Activated CD4-positive, alpha-beta memory T cell treated with anti-CD3 and anti-CD28 coated beads, Interleukin-2, amount 10 ng/mL, durations not matched to agents 7 days and 5 days (primary cell): ENCODE measurements around the gene SDK1. TPM values are rescaled to one million over a fixed set of nuclear protein-coding genes. Genes with fewer than 3 reads are reported as not detected.

Source experiments
- CTCF ChIA-PET: fragments of 350-600 bp; sonication (Branson Sonifier 250); formaldehyde crosslinking; loops from one replicate; lab custom pipeline; 2021; ENCODE audit warnings: antibody characterized with exemption, inconsistent platforms; lab: Charles Lee
- POLR2A ChIA-PET: fragments of 350-600 bp; sonication (Branson Sonifier 250); formaldehyde crosslinking; loops from one replicate; lab custom pipeline; 2021; ENCODE audit warnings: antibody characterized with exemption; lab: Charles Lee
- DNase-seq: peaks from one replicate; pipeline ENCODE4 v3.0.0-alpha.2; 2020
- H3K27ac Mint-ChIP-seq: one replicate; pipeline ENCODE4 v1.8.0; 2021; ENCODE audit warnings: mild to moderate bottlenecking, mixed read lengths
- H3K27me3 Mint-ChIP-seq: one replicate; pipeline ENCODE4 v1.8.0; 2021; ENCODE audit warnings: mixed read lengths
- H3K36me3 Mint-ChIP-seq: one replicate; pipeline ENCODE4 v1.8.0; 2021; ENCODE audit warnings: low read depth, mixed read lengths
- H3K4me1 Mint-ChIP-seq: one replicate; pipeline ENCODE4 v1.8.0; 2021; ENCODE audit warnings: mixed read lengths
- H3K4me3 Mint-ChIP-seq: one replicate; pipeline ENCODE4 v1.8.0; 2021; ENCODE audit warnings: mild to moderate bottlenecking, mixed read lengths
- H3K9me3 Mint-ChIP-seq: one replicate; pipeline ENCODE4 v1.8.0; 2021; ENCODE audit warnings: mixed read lengths
- total RNA-seq, 2 experiments: library from RNA; stranded (reverse); gene quantifications; one replicate each; pipeline ENCODE4 v1.2.3, GENCODE V29; 2021

SDK1 gene
- total RNA-seq, 2 experiments from 2014 or later, result 0.03 to 0.05 TPM

DNA sequence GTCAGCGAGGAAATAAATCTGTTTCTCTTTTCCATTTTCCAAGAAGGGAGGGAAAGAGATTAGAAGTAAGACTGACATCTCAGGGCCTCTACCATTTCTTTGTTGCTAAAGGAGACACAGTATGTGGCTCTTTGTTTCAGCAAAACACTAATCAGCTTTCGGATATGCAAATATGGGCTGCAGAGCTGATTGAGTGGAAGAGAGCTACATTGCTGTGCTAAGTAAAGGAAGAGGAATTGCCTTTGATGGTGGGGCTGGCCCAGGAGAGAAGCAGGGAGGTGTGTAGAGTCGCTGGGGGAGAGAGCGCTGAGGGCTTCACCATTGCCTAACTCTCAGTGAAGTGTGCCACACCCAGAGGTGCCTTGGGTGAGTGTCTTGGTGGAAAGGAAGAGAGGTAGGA is 284.8 kb downstream of the SDK1 start:
- no peaks in the 10 kb centered on the region for H3K36me3 Mint-ChIP-seq
- POLR2A ChIA-PET, result no interaction called here
- no peak overlapping the region for H3K4me3 Mint-ChIP-seq
- no peak for DNase-seq
- CTCF ChIA-PET, result no interaction called here
- no peaks in the 10 kb centered on the region for H3K27me3 Mint-ChIP-seq
- H3K27ac Mint-ChIP-seq, result no peak overlapping the region
- no peaks in the 10 kb centered on the region for H3K9me3 Mint-ChIP-seq
- H3K4me1 Mint-ChIP-seq, result no peaks in the 10 kb centered on the region

DNA sequence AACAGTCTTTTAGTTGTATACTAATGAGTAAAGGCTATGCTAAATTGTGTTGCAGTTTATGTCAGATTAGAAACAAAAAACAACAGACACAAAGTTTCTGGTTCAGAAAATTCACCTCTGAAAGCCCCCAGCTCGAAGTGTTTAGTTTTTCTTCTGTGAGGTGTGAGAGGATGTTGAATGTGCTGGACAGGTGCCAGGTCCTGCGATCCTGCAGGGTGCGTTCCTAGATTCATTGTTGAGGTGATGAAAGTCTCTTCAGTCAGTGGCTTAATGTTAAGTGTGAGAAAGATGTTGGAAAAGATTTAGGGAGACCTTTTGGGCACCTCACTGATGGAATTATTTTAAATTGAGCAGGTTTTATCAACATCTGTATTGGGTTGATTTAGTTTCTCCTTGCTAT is 287.3 kb downstream of the SDK1 start:
- H3K4me1 Mint-ChIP-seq, result no peaks in the 10 kb centered on the region
- no peaks in the 10 kb centered on the region for H3K36me3 Mint-ChIP-seq
- H3K9me3 Mint-ChIP-seq, result no peaks in the 10 kb centered on the region

DNA sequence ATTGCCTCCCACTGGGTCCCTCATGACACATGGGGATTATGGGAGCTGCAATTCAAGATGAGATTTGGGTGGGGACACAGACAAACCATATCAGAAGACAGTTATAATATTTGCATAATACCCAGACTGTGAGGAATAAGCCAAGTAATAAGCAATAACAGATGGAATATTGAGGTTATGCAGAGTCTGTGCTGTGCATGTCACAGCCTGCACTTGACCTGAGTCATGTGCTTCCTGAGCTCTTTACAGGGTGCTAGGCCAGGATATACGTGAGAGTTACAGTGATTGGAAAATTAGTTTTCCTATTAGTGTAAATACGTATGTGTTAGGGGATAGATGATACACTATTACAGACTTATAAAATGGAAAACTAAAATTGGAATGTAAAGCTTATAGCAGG is 288.7 kb downstream of the SDK1 start:
- H3K4me1 Mint-ChIP-seq, result no peaks in the 10 kb centered on the region
- no peaks in the 10 kb centered on the region for H3K9me3 Mint-ChIP-seq
- ChIA-PET CTCF (no interaction called here), POLR2A (no interaction called here)
- peaks cover 7% of the 10 kb centered on the region for H3K27me3 Mint-ChIP-seq
- H3K4me3 Mint-ChIP-seq, result no peak overlapping the region
- no peak for DNase-seq
- H3K36me3 Mint-ChIP-seq, result no peaks in the 10 kb centered on the region
- H3K27ac Mint-ChIP-seq, result no peak overlapping the region

More for the DNA sequence above, 287.3 kb downstream of the SDK1 start:
- DNase-seq, result no peak
- POLR2A ChIA-PET, result no interaction called here
- H3K27me3 Mint-ChIP-seq, result peaks cover 4% of the 10 kb centered on the region
- H3K27ac Mint-ChIP-seq, result no peak overlapping the region
- no peak overlapping the region for H3K4me3 Mint-ChIP-seq
- CTCF ChIA-PET, result no interaction called here

DNA sequence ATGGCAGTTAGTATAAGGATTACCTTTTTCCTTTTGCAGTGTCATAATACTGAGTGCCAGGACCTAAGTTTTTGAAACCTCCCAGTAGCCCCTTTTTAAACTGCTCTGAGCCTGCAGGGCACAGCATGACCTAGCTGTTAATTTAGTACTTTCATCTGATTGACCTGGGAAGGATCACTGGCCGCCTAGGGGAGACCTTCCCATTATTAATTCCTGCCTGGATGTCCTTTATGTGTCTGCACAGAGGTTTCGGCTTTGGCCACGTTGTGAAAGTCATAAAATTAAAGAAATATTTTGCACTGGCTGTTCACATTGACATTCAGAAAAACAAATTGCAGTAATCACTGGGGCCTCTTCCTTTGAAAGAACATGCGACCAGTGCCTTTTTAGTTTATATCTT is 290.2 kb downstream of the SDK1 start:
- POLR2A ChIA-PET, result no interaction called here
- Mint-ChIP-seq H3K36me3 (no peaks in the 10 kb centered on the region), H3K4me3 (no peak overlapping the region), H3K27ac (no peak overlapping the region), H3K27me3 (peaks cover 7% of the 10 kb centered on the region), H3K4me1 (no peaks in the 10 kb centered on the region), H3K9me3 (no peaks in the 10 kb centered on the region)
- DNase-seq, result no peak
- CTCF ChIA-PET, result interaction anchor here (0.6 kb wide), 1 partner anchor 725 kb away, joined by 4 read pairs; no protein-coding TSS in a partner anchor

DNA sequence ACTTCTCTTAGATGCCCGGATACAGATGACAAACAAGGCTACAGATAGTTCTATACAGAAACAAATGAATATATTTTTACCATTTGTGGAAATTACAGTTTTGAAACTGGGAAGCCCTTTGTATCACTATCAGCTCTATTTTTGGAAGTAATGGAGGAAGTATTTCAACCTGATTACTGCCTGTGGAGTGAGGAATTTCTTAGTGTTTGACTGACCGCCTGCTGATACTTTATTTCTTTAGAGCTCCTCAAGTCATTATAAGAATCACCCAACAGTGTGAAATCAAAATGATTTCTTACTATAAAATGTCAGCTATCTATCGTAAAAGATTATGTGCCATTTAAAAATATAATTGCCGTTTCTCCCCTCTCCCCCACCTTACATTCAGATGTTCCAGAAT is 290.9 kb downstream of the SDK1 start:
- Mint-ChIP-seq H3K9me3 (no peaks in the 10 kb centered on the region), H3K27ac (no peak overlapping the region), H3K4me3 (no peak overlapping the region), H3K27me3 (peaks cover 7% of the 10 kb centered on the region), H3K4me1 (no peaks in the 10 kb centered on the region), H3K36me3 (no peaks in the 10 kb centered on the region)
- DNase-seq, result no peak
- ChIA-PET POLR2A (no interaction called here), CTCF (no interaction called here)

DNA sequence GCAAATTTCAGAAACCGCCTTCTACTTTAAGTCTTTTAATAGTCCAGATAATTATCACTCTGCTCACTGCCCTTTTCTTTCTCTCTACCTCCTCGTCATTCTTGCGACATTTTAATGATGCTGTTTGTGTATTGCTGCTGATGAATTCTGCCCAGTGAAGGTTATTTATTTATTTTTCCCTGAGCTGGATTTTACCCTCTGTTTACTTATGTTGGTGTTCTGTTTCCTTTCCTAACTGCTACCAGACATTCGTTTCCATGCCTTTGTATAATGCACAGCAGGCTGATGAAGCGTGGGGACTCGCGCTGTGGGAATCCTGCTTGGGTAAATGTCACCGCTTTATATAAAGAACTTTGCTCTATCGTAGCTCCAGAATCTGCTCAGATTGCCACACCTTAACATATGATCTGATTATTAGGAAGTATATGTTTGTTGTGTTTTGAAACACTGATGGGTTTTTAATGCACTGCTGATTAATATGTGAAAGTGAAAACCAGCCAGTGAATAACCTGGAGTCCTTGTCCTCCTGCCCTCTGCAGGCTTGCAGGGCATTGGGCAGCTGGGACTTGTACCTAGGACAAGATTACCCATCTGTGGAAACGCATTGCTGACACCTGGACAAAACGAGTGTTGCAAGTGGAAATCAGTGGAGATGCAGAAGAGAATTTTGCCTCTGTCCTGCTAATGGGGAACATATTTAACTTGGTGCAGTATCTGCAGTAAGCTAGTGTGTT is 291.5 kb downstream of the SDK1 start:
- POLR2A ChIA-PET, result no interaction called here
- peaks cover 7% of the 10 kb centered on the region for H3K27me3 Mint-ChIP-seq
- H3K36me3 Mint-ChIP-seq, result no peaks in the 10 kb centered on the region
- no peak for DNase-seq
- H3K4me3 Mint-ChIP-seq, result no peak overlapping the region
- no peak overlapping the region for H3K27ac Mint-ChIP-seq
- CTCF ChIA-PET, result no interaction called here
- no peaks in the 10 kb centered on the region for H3K9me3 Mint-ChIP-seq
- H3K4me1 Mint-ChIP-seq, result no peaks in the 10 kb centered on the region

DNA sequence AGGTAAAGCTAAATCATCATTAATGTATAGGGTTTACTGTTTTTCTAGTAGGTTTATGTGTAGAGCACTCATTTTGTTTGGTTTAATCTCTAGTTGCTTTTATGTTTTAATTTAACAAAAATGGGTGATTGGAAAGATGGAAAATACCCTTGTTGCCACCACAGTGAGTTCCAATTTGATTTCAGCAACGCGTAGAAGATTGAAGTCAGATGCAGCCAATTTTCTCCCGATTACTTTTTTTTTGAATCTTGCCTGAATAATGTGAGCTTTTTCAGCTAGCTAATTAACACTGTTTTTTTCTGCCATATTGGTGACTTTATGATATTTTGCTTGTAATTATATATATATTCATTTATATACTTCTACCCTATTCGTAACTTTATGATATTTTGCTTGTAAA is 293.8 kb downstream of the SDK1 start:
- no peak overlapping the region for H3K27ac Mint-ChIP-seq
- ChIA-PET POLR2A (no interaction called here), CTCF (no interaction called here)
- H3K4me1 Mint-ChIP-seq, result no peaks in the 10 kb centered on the region
- H3K4me3 Mint-ChIP-seq, result no peak overlapping the region
- DNase-seq, result no peak
- peaks cover 7% of the 10 kb centered on the region for H3K27me3 Mint-ChIP-seq
- H3K36me3 Mint-ChIP-seq, result no peaks in the 10 kb centered on the region
- no peaks in the 10 kb centered on the region for H3K9me3 Mint-ChIP-seq

DNA sequence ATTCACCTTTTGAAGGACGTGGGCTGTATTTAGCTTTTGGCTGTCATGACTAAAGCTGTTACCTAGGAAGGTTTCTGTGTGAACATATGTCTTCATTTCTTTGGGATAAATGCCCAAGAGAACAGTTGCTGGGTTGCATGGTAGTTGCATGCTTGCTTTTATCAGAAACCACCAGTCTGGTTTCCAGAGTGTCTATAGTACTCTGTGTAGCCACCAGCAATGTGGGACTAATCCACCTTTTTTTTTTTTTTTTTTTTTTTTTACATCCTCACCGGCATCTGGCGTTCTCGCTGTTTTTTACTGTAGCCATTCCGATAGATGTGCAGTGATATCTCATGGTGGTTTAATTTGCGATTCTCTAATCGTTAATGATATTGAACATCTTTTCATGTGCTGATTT is 297.8 kb downstream of the SDK1 start:
- no peaks in the 10 kb centered on the region for H3K9me3 Mint-ChIP-seq
- ChIA-PET POLR2A (no interaction called here), CTCF (no interaction called here)
- no peak overlapping the region for H3K4me3 Mint-ChIP-seq
- H3K27ac Mint-ChIP-seq, result no peak overlapping the region
- H3K36me3 Mint-ChIP-seq, result no peaks in the 10 kb centered on the region
- no peak for DNase-seq
- H3K4me1 Mint-ChIP-seq, result no peaks in the 10 kb centered on the region
- peaks cover 4% of the 10 kb centered on the region for H3K27me3 Mint-ChIP-seq

DNA sequence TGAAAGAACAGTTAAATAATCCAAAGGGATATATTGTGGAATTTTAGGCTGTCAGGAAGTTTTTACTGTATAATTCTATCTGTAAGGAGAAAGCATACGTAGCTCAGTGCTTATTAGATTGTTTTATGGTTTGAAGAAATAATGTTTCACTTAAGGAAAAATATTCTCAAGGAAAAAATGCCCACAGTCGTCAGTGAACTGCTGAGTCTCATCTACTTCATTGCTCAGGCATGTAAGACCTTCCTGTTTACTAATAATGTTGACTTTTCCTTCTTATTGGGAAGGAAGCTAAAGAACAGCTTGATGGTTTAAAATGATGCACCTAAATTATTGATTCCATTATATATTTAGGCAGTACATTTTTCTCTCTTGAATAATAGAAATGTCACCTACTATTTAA is 304.2 kb downstream of the SDK1 start:
- Mint-ChIP-seq H3K36me3 (no peaks in the 10 kb centered on the region), H3K4me1 (no peaks in the 10 kb centered on the region), H3K27ac (no peak overlapping the region), H3K4me3 (no peak overlapping the region), H3K9me3 (no peaks in the 10 kb centered on the region), H3K27me3 (peaks cover 7% of the 10 kb centered on the region)
- CTCF ChIA-PET, result no interaction called here
- no peak for DNase-seq
- POLR2A ChIA-PET, result no interaction called here

DNA sequence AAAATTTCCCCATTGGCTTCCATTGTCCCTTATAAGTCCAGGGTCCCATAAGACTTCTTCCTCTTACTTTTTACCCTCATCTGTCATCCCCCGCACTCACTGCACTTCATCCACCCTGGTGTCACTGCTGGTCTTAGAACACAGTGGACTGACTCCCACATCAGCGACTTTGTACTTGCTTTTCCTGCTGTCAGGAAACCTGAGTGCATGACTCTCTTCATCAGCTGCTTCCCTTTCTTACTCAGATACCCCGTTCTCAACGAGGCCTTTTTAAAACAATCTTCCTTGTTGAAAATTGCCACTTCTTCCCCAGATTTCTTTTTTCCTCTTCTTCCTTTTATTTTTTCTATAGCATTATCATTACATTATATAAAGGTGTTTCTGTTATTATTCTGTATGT is 305.4 kb downstream of the SDK1 start:
- POLR2A ChIA-PET, result no interaction called here
- CTCF ChIA-PET, result no interaction called here
- no peaks in the 10 kb centered on the region for H3K4me1 Mint-ChIP-seq
- peaks cover 7% of the 10 kb centered on the region for H3K27me3 Mint-ChIP-seq
- H3K4me3 Mint-ChIP-seq, result no peak overlapping the region
- no peaks in the 10 kb centered on the region for H3K9me3 Mint-ChIP-seq
- H3K36me3 Mint-ChIP-seq, result no peaks in the 10 kb centered on the region
- no peak overlapping the region for H3K27ac Mint-ChIP-seq
- DNase-seq, result no peak

DNA sequence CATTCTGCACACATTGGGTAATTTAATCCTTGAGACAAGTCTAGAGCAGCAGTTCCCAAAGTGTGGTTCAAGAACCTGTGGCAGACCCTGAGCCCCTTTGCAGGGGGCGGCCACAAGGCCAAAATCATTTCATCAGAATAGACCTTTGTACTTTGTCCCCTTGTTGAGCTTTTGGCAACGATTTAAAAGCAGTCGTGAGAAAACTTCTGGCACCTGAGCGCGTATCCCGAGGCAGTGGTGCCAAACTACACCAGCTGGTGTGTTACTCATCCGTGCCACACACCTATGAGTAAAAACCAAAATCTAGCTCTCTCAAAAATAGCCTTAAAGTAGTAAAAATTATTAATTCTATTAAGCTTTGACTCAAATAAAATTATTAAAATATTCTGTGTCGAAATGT is 306.8 kb downstream of the SDK1 start:
- Mint-ChIP-seq H3K27me3 (peaks cover 7% of the 10 kb centered on the region), H3K4me1 (no peaks in the 10 kb centered on the region), H3K36me3 (no peaks in the 10 kb centered on the region), H3K27ac (no peak overlapping the region), H3K9me3 (no peaks in the 10 kb centered on the region), H3K4me3 (no peak overlapping the region)
- DNase-seq, result no peak
- ChIA-PET CTCF (no interaction called here), POLR2A (no interaction called here)

DNA sequence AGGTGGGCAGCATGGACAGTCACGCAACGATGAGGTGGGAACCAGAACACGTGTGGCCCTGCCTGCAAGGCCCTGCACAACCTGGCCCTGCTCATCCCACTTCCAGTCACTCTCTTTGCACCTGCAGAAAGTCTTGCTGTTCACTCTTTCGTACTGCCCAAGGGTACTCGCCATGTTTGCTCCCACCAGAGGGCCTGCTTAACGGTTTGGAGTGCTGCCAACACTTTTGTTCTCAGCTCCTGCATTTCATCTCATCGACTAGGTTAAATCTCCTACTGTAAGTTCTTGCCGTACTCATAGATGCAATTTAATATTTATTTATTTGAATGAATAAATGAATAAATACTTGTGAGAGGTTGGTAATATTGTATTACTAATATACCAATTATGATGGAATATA is 315.3 kb downstream of the SDK1 start:
- Mint-ChIP-seq H3K27ac (no peak overlapping the region), H3K9me3 (no peaks in the 10 kb centered on the region), H3K36me3 (no peaks in the 10 kb centered on the region), H3K4me3 (no peak overlapping the region), H3K27me3 (peaks cover 1% of the 10 kb centered on the region), H3K4me1 (no peaks in the 10 kb centered on the region)
- ChIA-PET CTCF (no interaction called here), POLR2A (no interaction called here)
- DNase-seq, result no peak

DNA sequence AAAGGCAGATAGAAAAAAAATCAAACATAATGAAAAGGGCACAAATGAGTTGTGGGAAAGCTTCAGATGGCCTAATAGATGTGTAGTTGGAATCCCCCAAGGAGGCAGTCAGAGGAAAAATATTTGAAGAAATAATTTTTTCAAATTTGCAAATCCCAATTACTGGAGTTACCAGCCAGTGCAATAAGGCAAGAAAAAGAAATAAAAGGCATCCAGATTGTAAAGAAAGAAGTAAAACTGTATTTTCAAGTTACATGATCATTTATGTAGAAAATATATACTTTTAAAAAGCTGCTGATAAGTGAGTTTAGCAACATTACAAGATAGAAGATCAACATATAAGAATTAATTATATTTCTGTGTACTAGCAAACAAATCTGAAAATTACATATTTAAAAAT is 329.0 kb downstream of the SDK1 start:
- Mint-ChIP-seq H3K27me3 (peaks cover 3% of the 10 kb centered on the region), H3K27ac (no peak overlapping the region), H3K9me3 (peaks cover 6% of the 10 kb centered on the region), H3K4me1 (no peaks in the 10 kb centered on the region), H3K36me3 (no peaks in the 10 kb centered on the region), H3K4me3 (no peak overlapping the region)
- ChIA-PET CTCF (interaction anchor here (0.6 kb wide), 1 partner anchor 472 kb away, joined by 4 read pairs; no protein-coding TSS in a partner anchor), POLR2A (no interaction called here)
- DNase-seq, result no peak

DNA sequence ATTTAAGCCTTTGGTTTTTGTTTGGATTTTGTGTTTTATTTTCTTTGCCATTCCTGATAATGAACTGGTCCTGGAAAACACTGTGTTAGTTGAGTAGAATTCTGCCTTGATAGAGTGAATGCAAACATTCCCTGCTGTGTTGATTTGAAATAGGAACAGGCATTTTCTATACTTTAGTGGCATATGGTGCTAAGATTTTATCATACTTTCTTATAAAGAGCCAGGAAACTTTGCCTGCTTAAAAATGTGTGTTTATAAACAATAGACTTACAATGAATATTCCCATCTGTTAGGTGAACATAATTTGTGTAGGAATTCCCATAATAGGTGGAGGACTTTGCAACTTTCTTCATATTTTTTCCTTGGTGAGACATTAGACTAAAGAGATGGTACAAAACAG is 333.3 kb downstream of the SDK1 start:
- H3K4me1 Mint-ChIP-seq, result no peaks in the 10 kb centered on the region
- H3K9me3 Mint-ChIP-seq, result peaks cover 6% of the 10 kb centered on the region
- DNase-seq, result no peak
- no peaks in the 10 kb centered on the region for H3K36me3 Mint-ChIP-seq
- no peak overlapping the region for H3K27ac Mint-ChIP-seq
- ChIA-PET CTCF (no interaction called here), POLR2A (no interaction called here)
- no peak overlapping the region for H3K4me3 Mint-ChIP-seq
- peaks cover 3% of the 10 kb centered on the region for H3K27me3 Mint-ChIP-seq
